Endodermal cell (in vitro differentiated cells): ENCODE measurements around the gene PODNL1. TPM values are rescaled to one million over a fixed set of nuclear protein-coding genes. Genes with fewer than 3 reads are reported as not detected.

Experiments
- DNase-seq: peaks from one replicate; pipeline ENCODE4 v3.0.0-alpha.2; 2017
- H3K27ac ChIP-seq: 2 replicates; pipeline ENCODE4 v1.5.1; 2013; ENCODE audit warnings: mild to moderate bottlenecking, low read depth, low read length, moderate library complexity
- H3K27me3 ChIP-seq: 2 replicates; pipeline ENCODE4 v1.6.1; 2013; ENCODE audit warnings: mild to moderate bottlenecking, low read length, moderate library complexity; ENCODE audit not compliant: insufficient read depth, control insufficient read depth, poor library complexity, severe bottlenecking
- H3K36me3 ChIP-seq: 2 replicates; pipeline ENCODE4 v1.7.0; 2013; ENCODE audit warnings: mild to moderate bottlenecking, low read length, moderate library complexity; ENCODE audit not compliant: control insufficient read depth, insufficient read depth
- H3K4me1 ChIP-seq: one replicate; pipeline ENCODE4 v1.7.0; 2013; ENCODE audit warnings: low read length; ENCODE audit not compliant: control insufficient read depth, insufficient read depth
- H3K4me3 ChIP-seq: 2 replicates; pipeline ENCODE4 v1.5.1; 2013; ENCODE audit warnings: mild to moderate bottlenecking, low read length, moderate library complexity
- H3K9ac ChIP-seq: 2 replicates; pipeline ENCODE4 v1.6.1; 2013; ENCODE audit warnings: mild to moderate bottlenecking, low read length, moderate library complexity; ENCODE audit not compliant: poor library complexity, severe bottlenecking; ENCODE audit errors: extremely low read depth
- H3K9me3 ChIP-seq: 2 replicates; pipeline ENCODE4 v1.6.1; 2013; ENCODE audit warnings: mild to moderate bottlenecking, low read length, moderate library complexity; ENCODE audit not compliant: control insufficient read depth
- H3K27ac Mint-ChIP-seq: 2 replicates; pipeline ENCODE4 v1.8.0; 2020; ENCODE audit warnings: mixed read lengths
- H3K27me3 Mint-ChIP-seq: 2 replicates; pipeline ENCODE4 v1.8.0; 2021; ENCODE audit warnings: mild to moderate bottlenecking, mixed read lengths; ENCODE audit not compliant: insufficient read depth
- H3K36me3 Mint-ChIP-seq: 2 replicates; pipeline ENCODE4 v1.8.0; 2020; ENCODE audit warnings: low read depth, mixed read lengths
- H3K4me1 Mint-ChIP-seq: 2 replicates; pipeline ENCODE4 v1.8.0; 2020; ENCODE audit warnings: mixed read lengths
- H3K4me3 Mint-ChIP-seq: 2 replicates; pipeline ENCODE4 v1.8.0; 2020; ENCODE audit warnings: mild to moderate bottlenecking, moderate library complexity, mixed read lengths
- H3K9me3 Mint-ChIP-seq: 2 replicates; pipeline ENCODE4 v1.8.0; 2020; ENCODE audit warnings: mild to moderate bottlenecking, mixed read lengths
- WGBS, 2 experiments: methylation state at CpG; one replicate each; pipeline versions ENCODE4 v1.1.5 to v1.1.7; 2013; ENCODE audit warnings: missing lambda C conversion rate in 2 of 2, mixed read lengths in 1 of 2; ENCODE audit not compliant: insufficient coverage in 1 of 2, insufficient read length in 1 of 2; 5-methylcytosine and 5-hydroxymethylcytosine counted together
- long read RNA-seq, 4 experiments: library from polyadenylated mRNA in 2 of 4; library from RNA in 1 of 4; library from capped mRNA in 1 of 4; stranded (forward) in 3 of 4; unstranded in 1 of 4; transcript quantifications; one replicate each; pipeline ENCODE4 v2.0.0, GENCODE V29; 2020 to 2021; ENCODE audit warnings: inconsistent platforms in 1 of 4
- polyA plus RNA-seq, 2 experiments: library from polyadenylated mRNA; stranded (reverse); fragments of 50-300 nt; gene quantifications; one replicate each; pipeline ENCODE4 v1.2.3, GENCODE V29; 2013
- total RNA-seq, 2 donors: library from RNA; stranded (reverse); fragmentation: NEBNext Ultra II Directional in 1 of 2; extraction: Animal tissue kit (Norgen Biotek cat#: 25700) in 1 of 2; gene quantifications; 2 replicates in 1 of 2; 3 replicates in 1 of 2; pipeline ENCODE4 v1.2.1, GENCODE V29; 2021
- TF ChIP-seq, protein P1 (sequence below): fragments of 200-600 bp; sonication (generic); conservative IDR thresholded peaks from 2 replicates; pipeline ENCODE4 v1.5.0; 2021; ENCODE audit warnings: antibody characterized with exemption, mild to moderate bottlenecking

Gene PODNL1, protein sequence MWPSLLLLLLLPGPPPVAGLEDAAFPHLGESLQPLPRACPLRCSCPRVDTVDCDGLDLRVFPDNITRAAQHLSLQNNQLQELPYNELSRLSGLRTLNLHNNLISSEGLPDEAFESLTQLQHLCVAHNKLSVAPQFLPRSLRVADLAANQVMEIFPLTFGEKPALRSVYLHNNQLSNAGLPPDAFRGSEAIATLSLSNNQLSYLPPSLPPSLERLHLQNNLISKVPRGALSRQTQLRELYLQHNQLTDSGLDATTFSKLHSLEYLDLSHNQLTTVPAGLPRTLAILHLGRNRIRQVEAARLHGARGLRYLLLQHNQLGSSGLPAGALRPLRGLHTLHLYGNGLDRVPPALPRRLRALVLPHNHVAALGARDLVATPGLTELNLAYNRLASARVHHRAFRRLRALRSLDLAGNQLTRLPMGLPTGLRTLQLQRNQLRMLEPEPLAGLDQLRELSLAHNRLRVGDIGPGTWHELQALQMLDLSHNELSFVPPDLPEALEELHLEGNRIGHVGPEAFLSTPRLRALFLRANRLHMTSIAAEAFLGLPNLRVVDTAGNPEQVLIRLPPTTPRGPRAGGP
- total RNA-seq, result under 1 TPM in 1 of 2 donors, not detected in 1; 0.29 TPM
- polyA plus RNA-seq (2013, experiment 1 of 2), result 1.3 TPM
- 3.0 TPM for polyA plus RNA-seq (2013, experiment 2 of 2)
- long read RNA-seq, experiment 1, result 0 reads
- long read RNA-seq, experiment 2, partial matches to known transcripts, result 0 of 1 reads
- long read RNA-seq, experiment 2, other reads (novel, unspliced or antisense), result 1 of 1 reads
- long read RNA-seq, experiment 3, partial matches to known transcripts, result 2 of 4 reads
- long read RNA-seq, experiment 3, other reads (novel, unspliced or antisense), result 2 of 4 reads
- long read RNA-seq, experiment 4, result 0 reads

DNA sequence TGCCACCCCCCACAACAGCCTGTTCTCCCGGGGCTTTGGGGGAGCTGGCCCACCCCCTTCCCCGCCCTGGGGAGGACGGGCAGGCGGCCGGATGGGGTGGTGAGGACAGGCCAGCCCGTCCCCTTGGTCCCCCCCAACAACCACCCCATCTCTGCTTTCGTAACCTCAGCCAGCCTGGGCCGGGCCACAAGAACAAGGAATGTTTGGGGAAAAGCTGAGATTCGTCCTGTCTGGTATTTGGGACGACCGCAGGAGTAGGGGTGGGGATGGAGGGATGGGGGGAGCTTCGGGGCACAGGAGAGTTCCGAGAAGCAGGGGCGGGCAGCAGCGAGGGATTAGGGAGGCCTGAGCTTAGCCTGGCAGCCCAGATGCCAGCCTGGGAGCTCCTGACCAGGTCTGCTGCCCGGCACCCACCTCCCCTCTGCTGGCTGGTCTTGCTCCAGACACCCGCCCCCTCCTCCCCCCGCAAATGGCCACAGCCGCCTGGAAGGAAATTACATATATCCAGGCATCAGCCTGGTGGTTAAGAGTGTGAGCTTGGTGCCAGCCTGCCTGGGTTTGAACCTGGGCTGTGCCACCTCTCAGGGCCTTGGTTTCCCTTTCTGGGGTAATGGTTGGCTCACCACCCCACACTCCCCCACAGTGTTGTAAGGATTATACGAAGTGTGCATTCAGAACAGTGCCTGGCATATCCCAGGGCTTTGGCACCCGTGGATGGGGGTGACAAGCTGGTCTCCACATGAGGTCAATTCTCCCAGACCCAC is at the start of gene PODNL1:
TSS of gene PODNL1 (minus strand) at position 117 of the 764 bp plus-strand sequence. CDS start 236 bp downstream, outside the sequence.
- no peak within 1 kb of the TSS for H3K27ac Mint-ChIP-seq
- WGBS, 2 experiments, result 74 to 90% methylated on average over 4 to 21 of the region's 21 CpGs
- TF ChIP-seq, protein P1, sequence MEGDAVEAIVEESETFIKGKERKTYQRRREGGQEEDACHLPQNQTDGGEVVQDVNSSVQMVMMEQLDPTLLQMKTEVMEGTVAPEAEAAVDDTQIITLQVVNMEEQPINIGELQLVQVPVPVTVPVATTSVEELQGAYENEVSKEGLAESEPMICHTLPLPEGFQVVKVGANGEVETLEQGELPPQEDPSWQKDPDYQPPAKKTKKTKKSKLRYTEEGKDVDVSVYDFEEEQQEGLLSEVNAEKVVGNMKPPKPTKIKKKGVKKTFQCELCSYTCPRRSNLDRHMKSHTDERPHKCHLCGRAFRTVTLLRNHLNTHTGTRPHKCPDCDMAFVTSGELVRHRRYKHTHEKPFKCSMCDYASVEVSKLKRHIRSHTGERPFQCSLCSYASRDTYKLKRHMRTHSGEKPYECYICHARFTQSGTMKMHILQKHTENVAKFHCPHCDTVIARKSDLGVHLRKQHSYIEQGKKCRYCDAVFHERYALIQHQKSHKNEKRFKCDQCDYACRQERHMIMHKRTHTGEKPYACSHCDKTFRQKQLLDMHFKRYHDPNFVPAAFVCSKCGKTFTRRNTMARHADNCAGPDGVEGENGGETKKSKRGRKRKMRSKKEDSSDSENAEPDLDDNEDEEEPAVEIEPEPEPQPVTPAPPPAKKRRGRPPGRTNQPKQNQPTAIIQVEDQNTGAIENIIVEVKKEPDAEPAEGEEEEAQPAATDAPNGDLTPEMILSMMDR, result no peak
- peaks cover 2% of the 10 kb centered on the region for H3K4me1 Mint-ChIP-seq
- DNase-seq, result no peak
- no peaks in the 10 kb centered on the region for H3K36me3 Mint-ChIP-seq
- Histone ChIP-seq H3K4me1 (no peaks in the 10 kb centered on the region), H3K4me3 (no peak within 1 kb of the TSS), H3K9ac (no peak within 1 kb of the TSS), H3K27ac (no peak within 1 kb of the TSS), H3K36me3 (no peaks in the 10 kb centered on the region), H3K9me3 (no peaks in the 10 kb centered on the region), H3K27me3 (no peaks in the 10 kb centered on the region)
- no peak within 1 kb of the TSS for H3K4me3 Mint-ChIP-seq
- H3K27me3 Mint-ChIP-seq, result no peaks in the 10 kb centered on the region
- H3K9me3 Mint-ChIP-seq, result peaks cover 9% of the 10 kb centered on the region

DNA sequence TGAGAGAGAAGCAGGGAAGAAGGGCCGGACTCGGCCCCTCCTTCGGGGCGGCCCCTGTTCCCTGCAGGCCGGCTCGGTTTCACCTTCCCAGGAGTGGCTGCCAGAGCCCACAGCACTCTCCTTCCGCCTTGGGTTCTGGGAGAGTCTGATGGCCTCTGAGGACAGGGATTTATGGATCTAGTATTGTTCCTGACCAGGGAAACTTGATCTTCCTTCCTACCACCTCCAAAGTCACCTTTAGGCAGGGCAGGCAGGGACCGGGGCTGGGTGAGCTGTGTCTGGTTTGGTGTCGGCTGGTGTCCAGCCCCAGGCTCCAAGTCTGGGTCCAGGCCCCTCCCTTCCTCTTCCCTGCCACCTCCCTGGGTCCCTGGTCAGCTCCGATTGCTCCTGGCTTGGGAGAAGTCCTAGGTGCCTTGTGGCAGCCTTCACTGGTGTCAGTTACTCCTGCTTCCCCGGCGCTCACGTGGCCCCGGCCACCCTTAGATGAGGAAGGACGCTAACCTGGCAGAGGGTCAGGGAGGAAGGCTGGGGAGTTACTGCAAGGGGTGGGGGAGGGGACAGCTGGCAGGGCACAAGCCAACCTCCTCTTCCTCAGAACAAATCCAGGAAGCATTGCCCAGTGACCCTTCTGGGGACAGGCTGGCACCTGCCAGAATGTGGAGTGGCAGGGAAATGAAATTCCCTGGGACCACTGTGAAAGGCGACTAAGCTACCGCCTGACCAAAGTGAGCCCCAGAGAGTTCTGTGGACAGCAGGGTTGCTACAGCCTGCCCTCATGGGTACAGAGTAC is 49.1 kb upstream of the PODNL1 start:
- Histone ChIP-seq H3K27ac (peak overlapping the region; percentile 49), H3K9ac (no peak overlapping the region), H3K9me3 (no peaks in the 10 kb centered on the region), H3K4me1 (no peaks in the 10 kb centered on the region), H3K4me3 (no peak overlapping the region), H3K27me3 (no peaks in the 10 kb centered on the region), H3K36me3 (peaks cover 9% of the 10 kb centered on the region)
- no peak overlapping the region for H3K4me3 Mint-ChIP-seq
- WGBS, 2 experiments, result 86 to 93% methylated on average over 5 to 17 of the region's 17 CpGs
- no peaks in the 10 kb centered on the region for H3K27me3 Mint-ChIP-seq
- H3K36me3 Mint-ChIP-seq, result peaks cover 38% of the 10 kb centered on the region
- peak overlapping the region; percentile 48 for H3K27ac Mint-ChIP-seq
- peaks cover 22% of the 10 kb centered on the region for H3K4me1 Mint-ChIP-seq
- no peaks in the 10 kb centered on the region for H3K9me3 Mint-ChIP-seq
- TF ChIP-seq, protein P1, result no peak
- peak; percentile 64 for DNase-seq
